ENCODE results near the gene SIGLEC9.

Gene SIGLEC9

DNA sequence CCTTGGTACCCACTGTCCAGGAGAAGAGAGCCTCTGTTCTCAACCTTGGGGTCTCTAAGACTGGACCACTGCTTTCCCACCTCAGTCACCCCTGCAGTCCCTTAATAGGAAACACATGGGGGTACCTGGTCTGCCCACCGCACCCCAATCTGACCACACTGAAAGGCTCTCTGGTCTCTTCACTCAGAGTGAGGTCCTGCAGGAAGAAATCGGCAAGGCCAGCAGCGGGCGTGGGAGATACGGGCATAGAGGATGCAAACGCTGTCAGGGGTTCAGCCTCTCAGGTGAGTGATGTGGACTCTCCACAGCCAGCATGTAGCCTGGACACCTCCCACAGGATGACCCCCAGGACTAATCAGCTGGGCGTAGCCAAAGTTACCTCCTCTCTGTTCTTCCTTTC, 3.5 kb downstream of the SIGLEC9 start:
- no peak for TF ChIP-seq ZNF777 (tag by site-specific recombination; IDR thresholded peaks at IDR 0.05; ENCODE audit: borderline replicate concordance)
- TF ChIP-seq TCF7L2 (IDR thresholded peaks at IDR 0.05; ENCODE audit: borderline replicate concordance, low read depth, low read length): no peak
- TF ChIP-seq ZNF704 (tag by site-specific recombination; IDR thresholded peaks at IDR 0.05): no peak
- TF ChIP-seq ZEB2 (tag by site-specific recombination; IDR thresholded peaks at IDR 0.05): no peak
- TF ChIP-seq ZNF121 (tag by site-specific recombination; IDR thresholded peaks at IDR 0.05): no peak
- TF ChIP-seq ZNF677 (tag by site-specific recombination; IDR thresholded peaks at IDR 0.05): no peak
- no peak for TF ChIP-seq ZNF239 (tag by site-specific recombination; IDR thresholded peaks at IDR 0.05)
- TF ChIP-seq ZNF274 (IDR thresholded peaks at IDR 0.05; ENCODE audit: low read length): no peak
- TF ChIP-seq ZNF274 (tag by site-specific recombination; IDR thresholded peaks at IDR 0.05; ENCODE audit: borderline replicate concordance): no peak
- TF ChIP-seq ZNF341 (tag by site-specific recombination; IDR thresholded peaks at IDR 0.05; ENCODE audit: low read depth): no peak
- no peak for TF ChIP-seq ZSCAN16 (tag by site-specific recombination; IDR thresholded peaks at IDR 0.05)
- ChIA-PET CTCF (interaction anchor here (0.6 to 0.8 kb wide), 2 partner anchors 17 to 446 kb away, joined by 3 read pairs; no protein-coding TSS in a partner anchor), POLR2A (no interaction called here)
- no peak overlapping the region for H3K4me3 ChIP-seq (ENCODE audit: low read depth, low read length)
- no peaks in the 10 kb centered on the region for H3K9me3 ChIP-seq (ENCODE audit: control insufficient read depth, insufficient read depth, low read depth, low read length)
- H3K27ac ChIP-seq (ENCODE audit: extremely low read depth, low read depth, low read length): 0 out of 2 replicates have a peak overlapping the region, but pooled peaks have one; percentile 22
- peaks cover 12% of the 10 kb centered on the region for H3K4me1 ChIP-seq (ENCODE audit: control insufficient read depth, insufficient read depth, low read length)
- no peaks in the 10 kb centered on the region for H3K36me3 ChIP-seq (ENCODE audit: control insufficient read depth in 2 of 2, insufficient read depth in 1 of 2, low read length in 2 of 2)

DNA sequence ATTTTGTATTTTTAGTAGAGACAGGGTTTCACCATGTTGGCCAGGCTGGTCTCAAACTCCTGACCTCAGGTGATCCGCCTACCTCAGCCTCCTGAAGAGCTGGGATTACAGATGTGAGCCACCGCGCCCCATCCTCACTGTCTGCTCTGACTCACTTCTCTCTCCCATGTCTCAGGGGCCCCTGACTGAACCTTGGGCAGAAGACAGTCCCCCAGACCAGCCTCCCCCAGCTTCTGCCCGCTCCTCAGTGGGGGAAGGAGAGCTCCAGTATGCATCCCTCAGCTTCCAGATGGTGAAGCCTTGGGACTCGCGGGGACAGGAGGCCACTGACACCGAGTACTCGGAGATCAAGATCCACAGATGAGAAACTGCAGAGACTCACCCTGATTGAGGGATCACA, 5.0 kb downstream of the SIGLEC9 start:
- Histone ChIP-seq H3K4me3 (ENCODE audit: low read depth, low read length) (no peak overlapping the region), H3K9me3 (ENCODE audit: control insufficient read depth, insufficient read depth, low read depth, low read length) (no peaks in the 10 kb centered on the region), H3K36me3 (ENCODE audit: control insufficient read depth in 2 of 2, insufficient read depth in 1 of 2, low read length in 2 of 2) (no peaks in the 10 kb centered on the region), H3K4me1 (ENCODE audit: control insufficient read depth, insufficient read depth, low read length) (peaks cover 12% of the 10 kb centered on the region), H3K27ac (ENCODE audit: extremely low read depth, low read depth, low read length) (no peak overlapping the region)
- ChIA-PET CTCF (interaction anchor here (2.3 kb wide), 1 partner anchor 29 kb away, joined by 13 read pairs; no protein-coding TSS in a partner anchor), POLR2A (no interaction called here)
- peak; percentile 31; the same call in 1 of the 2 replicates for TF ChIP-seq ZFHX2 (tag by site-specific recombination; conservative IDR thresholded peaks at IDR 0.05)
- no peak for TF ChIP-seq ZFP41 (tag by site-specific recombination; IDR thresholded peaks at IDR 0.05; ENCODE audit: borderline replicate concordance)

- Histone ChIP-seq H3K9me3 (ENCODE audit: control insufficient read depth, insufficient read depth, low read depth, low read length) (no peaks in the 10 kb centered on the region), H3K4me3 (ENCODE audit: low read depth, low read length) (no peak overlapping the region), H3K36me3 (ENCODE audit: control insufficient read depth in 2 of 2, insufficient read depth in 1 of 2, low read length in 2 of 2) (no peaks in the 10 kb centered on the region), H3K4me1 (ENCODE audit: control insufficient read depth, insufficient read depth, low read length) (peaks cover 12% of the 10 kb centered on the region), H3K27ac (ENCODE audit: extremely low read depth, low read depth, low read length) (no peak overlapping the region; the same call in 1 of the 2 replicates)
- TF ChIP-seq IKZF3 (tag by site-specific recombination; IDR thresholded peaks at IDR 0.05) (no peak), WT1 (tag by site-specific recombination; IDR thresholded peaks at IDR 0.05) (no peak), ZNF311 (tag by site-specific recombination; IDR thresholded peaks at IDR 0.05; ENCODE audit: borderline replicate concordance) (no peak), ZNF221 (tag by site-specific recombination; IDR thresholded peaks at IDR 0.05; ENCODE audit: borderline replicate concordance) (no peak), ZBTB7A (tag by site-specific recombination; IDR thresholded peaks at IDR 0.05; ENCODE audit: low read depth) (no peak), ZNF121 (tag by site-specific recombination; IDR thresholded peaks at IDR 0.05) (no peak), SCRT2 (tag by site-specific recombination; IDR thresholded peaks at IDR 0.05) (no peak), ZNF157 (tag by site-specific recombination; IDR thresholded peaks at IDR 0.05) (no peak), ZSCAN30 (tag by site-specific recombination; IDR thresholded peaks at IDR 0.05) (no peak), ZNF366 (tag by site-specific recombination; conservative IDR thresholded peaks at IDR 0.05) (no peak), ZNF48 (tag by site-specific recombination; IDR thresholded peaks at IDR 0.05) (no peak), SP7 (tag by site-specific recombination; IDR thresholded peaks at IDR 0.05) (no peak)
- ChIA-PET POLR2A (interaction anchor here (0.6 kb wide), 1 partner anchor 24 kb away, joined by 3 read pairs; the partner anchor contains the start of gene CTU1), CTCF (interaction anchor here (0.6 kb wide), 1 partner anchor 148 kb away, joined by 4 read pairs; no protein-coding TSS in a partner anchor)
Observed at GRCh38 chr19:51131780-51132680, 7.3 kb downstream of the SIGLEC9 start.

Data from HEK293 (cell line).